ENCODE results near the gene PRPF39. TPM values are rescaled to one million over a fixed set of nuclear protein-coding genes. Genes with fewer than 3 reads are reported as not detected.
A peak's percentile ranks its signal among the peaks of the same experiment; 100 is the strongest.

PRPF39 gene
- total RNA-seq, 6 experiments from 2014 or later: 18.1 to 22.8 (median 20.4) TPM

GRCh38 chr14:45091710-45092109 lies 7.8 kb downstream of the PRPF39 start:
- Mint-ChIP-seq H3K36me3 (ENCODE audit: low read depth) (peaks cover 15% of the 10 kb centered on the region), H3K4me3 (no peak overlapping the region), H3K9me3 (no peaks in the 10 kb centered on the region)

GRCh38 chr14:45094275-45094674 lies 10.4 kb downstream of the PRPF39 start:
- Mint-ChIP-seq H3K36me3 (ENCODE audit: low read depth) (peaks cover 31% of the 10 kb centered on the region), H3K27me3 (ENCODE audit: insufficient read depth) (no peaks in the 10 kb centered on the region; the same call in 1 of the 2 replicates), H3K27ac (no peak overlapping the region), H3K9me3 (no peaks in the 10 kb centered on the region), H3K4me1 (ENCODE audit: low read depth) (peaks cover 38% of the 10 kb centered on the region), H3K4me3 (no peak overlapping the region)
- no peak for TF ChIP-seq CTCF (IDR thresholded peaks at IDR 0.05)
- no peak for DNase-seq

More at GRCh38 chr14:45091710-45092109, 7.8 kb downstream of the PRPF39 start:
- Mint-ChIP-seq H3K4me1 (ENCODE audit: low read depth) (peaks cover 59% of the 10 kb centered on the region), H3K27ac (peak overlapping the region; percentile 1; the same call in 1 of the 2 replicates), H3K27me3 (ENCODE audit: insufficient read depth) (no peaks in the 10 kb centered on the region)
- no peak for TF ChIP-seq CTCF (IDR thresholded peaks at IDR 0.05)
- DNase-seq: no peak

GRCh38 chr14:45095143-45095542 lies 11.2 kb downstream of the PRPF39 start:
- H3K36me3 Mint-ChIP-seq (ENCODE audit: low read depth): peaks cover 37% of the 10 kb centered on the region

DNA sequence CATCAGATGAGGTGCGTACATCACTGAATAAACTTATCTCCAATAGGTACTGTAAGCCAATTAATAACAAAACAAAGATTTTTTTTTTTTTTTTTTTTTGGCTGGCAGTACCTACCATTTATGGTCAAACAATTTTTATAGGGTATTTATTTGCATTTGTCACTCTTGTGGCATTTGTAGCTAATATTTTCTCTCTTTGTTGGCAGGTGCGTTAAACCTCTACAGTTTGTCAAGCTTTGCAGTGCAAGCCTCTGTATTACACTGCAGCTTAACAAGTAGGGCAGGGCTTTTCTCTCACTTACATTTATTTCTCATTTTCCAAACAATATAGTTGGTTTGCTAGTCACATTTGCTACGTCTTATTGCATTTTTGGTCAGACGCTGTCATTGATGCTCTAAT lies 12.3 kb downstream of the PRPF39 start:
- no peaks in the 10 kb centered on the region for H3K9me3 Mint-ChIP-seq
- no peak overlapping the region for H3K4me3 Mint-ChIP-seq
- no peak for DNase-seq
- H3K36me3 Mint-ChIP-seq (ENCODE audit: low read depth): peaks cover 37% of the 10 kb centered on the region
- no peak for TF ChIP-seq CTCF (IDR thresholded peaks at IDR 0.05)
- peaks cover 18% of the 10 kb centered on the region for H3K4me1 Mint-ChIP-seq (ENCODE audit: low read depth)
- H3K27ac Mint-ChIP-seq: no peak overlapping the region
- H3K27me3 Mint-ChIP-seq (ENCODE audit: insufficient read depth): no peaks in the 10 kb centered on the region; the same call in 1 of the 2 replicates

More at GRCh38 chr14:45095143-45095542, 11.2 kb downstream of the PRPF39 start:
- no peaks in the 10 kb centered on the region for H3K9me3 Mint-ChIP-seq
- H3K27ac Mint-ChIP-seq: no peak overlapping the region
- no peak overlapping the region for H3K4me3 Mint-ChIP-seq
- no peak for DNase-seq
- no peak for TF ChIP-seq CTCF (IDR thresholded peaks at IDR 0.05)
- H3K27me3 Mint-ChIP-seq (ENCODE audit: insufficient read depth): no peaks in the 10 kb centered on the region; the same call in 1 of the 2 replicates
- peaks cover 29% of the 10 kb centered on the region for H3K4me1 Mint-ChIP-seq (ENCODE audit: low read depth)

GRCh38 chr14:45103806-45104205 lies 19.9 kb downstream of the PRPF39 start:
- H3K27me3 Mint-ChIP-seq (ENCODE audit: insufficient read depth): no peaks in the 10 kb centered on the region; the same call in none of the 2 replicates
- peaks cover 10% of the 10 kb centered on the region for H3K36me3 Mint-ChIP-seq (ENCODE audit: low read depth)

More at GRCh38 chr14:45103806-45104205, 19.9 kb downstream of the PRPF39 start:
- Mint-ChIP-seq H3K9me3 (no peaks in the 10 kb centered on the region), H3K4me3 (no peak overlapping the region), H3K27ac (no peak overlapping the region), H3K4me1 (ENCODE audit: low read depth) (no peaks in the 10 kb centered on the region)
- no peak for DNase-seq
- TF ChIP-seq CTCF (IDR thresholded peaks at IDR 0.05): no peak

Data from HFFc6 (cell line).